Hematopoietic multipotent progenitor cell treated with erythropoietin and hydrocortisone succinate and interleukin-3 and kit ligand, for 4 days (in vitro differentiated cells): Measurements from ENCODE around the gene FBXO3.
"Not testable (repeated sequence)": the region's sequence is repeated elsewhere in the genome, so short reads cannot be mapped to it uniquely, and the experiment has no call there.

ENCODE experiments used
- DNase-seq: peaks from one replicate; pipeline ENCODE4 v3.0.0-alpha.2; 2015

FBXO3 gene

DNA sequence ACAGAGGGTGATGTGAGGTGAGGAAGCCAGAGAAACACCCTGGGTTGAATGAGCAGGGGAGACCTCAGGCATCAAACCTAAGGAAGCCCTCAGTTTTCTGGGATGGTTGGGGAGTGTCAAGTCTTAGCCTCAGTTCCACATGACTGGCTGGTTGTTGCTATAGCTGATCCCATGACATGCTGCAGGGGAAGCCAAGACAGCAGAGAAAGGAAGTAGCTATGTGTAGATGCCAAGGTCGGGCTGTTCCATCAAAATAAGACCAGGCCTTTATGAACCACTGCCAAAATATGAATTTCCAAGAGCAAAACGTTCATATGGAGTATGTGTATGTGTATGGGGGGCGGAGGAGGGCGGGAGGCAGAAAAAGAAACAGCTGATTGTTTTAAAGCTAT, 49.7 kb downstream of the FBXO3 start:
- DNase-seq = no peak

DNA sequence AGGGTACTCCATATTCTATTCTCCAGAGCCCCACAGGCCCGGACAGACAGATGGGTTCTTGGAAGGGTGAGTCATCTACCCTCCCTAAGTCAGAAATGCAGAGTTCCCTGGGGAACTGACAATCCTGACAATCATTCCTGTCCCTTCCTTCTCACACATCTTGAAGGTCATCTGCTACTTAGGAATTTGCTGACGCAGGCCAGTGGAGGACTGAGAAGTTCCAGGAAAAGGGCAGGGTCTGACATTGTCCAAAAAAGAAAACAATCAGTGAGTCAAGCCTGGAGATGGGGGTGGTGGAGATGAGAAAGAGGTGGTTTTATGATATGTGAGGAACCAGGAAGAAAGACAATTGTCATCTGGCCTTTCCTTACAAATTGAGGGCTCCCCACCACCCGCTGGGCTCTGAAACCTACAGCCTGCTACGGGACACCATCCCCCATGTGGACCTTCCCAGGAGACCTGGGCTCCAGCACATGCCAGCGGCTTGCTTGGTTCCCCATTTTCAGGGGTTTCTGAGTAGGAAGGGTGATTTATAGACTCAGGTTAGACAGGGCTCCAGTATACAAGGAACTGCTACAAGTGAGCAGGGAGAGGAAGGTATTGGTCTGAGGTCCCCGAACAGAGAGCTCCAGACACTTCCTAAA, 51.0 kb downstream of the FBXO3 start:
- DNase-seq = peak; percentile 59

DNA sequence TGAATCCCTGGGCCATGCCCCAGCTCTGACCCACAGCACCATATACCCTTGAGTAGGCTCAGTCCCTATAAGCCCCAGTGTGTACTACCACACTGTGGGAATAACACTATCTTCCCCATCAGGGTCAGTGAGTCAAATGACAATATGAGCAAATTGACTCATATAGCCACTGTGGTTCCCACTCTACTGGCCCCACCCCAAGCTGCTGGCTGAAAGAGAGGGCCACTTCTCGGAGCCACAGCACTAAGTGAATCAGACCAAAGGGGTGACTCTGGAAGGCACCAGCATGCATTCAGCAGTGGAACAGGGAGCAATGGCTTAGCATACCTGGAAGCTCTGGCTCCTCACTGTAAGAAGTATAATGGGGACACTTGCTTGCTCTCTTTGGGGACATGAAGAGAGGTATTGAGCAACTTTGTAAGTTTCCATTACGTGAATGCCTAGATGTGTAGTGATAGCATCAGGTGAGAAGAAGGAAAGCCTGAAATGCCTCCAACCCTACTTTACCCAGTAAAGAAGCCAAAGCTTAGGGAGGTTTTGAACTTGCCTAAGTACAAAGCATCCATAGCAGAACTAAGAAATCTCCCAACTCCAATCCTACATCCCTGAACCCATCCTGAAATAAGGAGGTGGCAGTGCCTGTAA, 51.6 kb downstream of the FBXO3 start:
- DNase-seq = peak; percentile 62

DNA sequence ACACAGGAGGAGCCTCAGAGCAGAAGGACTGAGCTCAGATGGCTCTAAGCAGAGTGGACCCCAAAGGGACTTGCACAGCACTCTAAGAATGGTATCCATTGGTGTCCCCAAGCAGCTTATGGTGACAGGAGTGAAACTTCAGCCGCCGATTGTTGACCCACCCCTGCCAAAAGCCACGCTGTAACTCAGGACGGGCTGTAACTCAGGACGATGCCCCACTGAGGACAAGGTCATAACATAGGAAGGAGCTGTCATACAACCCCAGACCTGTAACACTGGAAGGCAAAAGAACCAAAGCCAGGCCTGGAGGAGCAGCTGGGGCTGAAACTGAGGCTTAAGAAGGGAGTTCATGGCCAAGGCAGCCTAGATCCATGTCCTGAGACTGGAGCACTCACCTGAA, 52.3 kb downstream of the FBXO3 start:
- no peak for DNase-seq

DNA sequence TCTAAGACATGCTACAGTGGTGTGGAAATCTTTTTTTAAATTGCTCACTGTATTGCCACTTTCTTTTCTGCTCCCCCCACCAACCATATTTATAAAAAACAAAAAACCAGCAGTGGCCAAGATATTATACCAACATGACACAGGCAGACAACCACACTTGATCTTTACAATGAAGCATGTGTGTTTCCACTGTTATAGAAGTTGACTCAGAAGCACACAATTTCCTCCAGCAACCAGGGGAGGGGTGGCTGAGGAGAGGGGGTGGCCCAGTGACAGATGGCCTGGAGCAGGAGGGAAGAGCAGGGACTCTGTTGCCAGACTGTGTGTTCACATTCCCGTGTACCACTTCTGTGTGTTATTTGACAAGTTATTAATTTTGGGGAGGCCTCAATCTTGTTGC, 52.9 kb downstream of the FBXO3 start:
- no peak for DNase-seq

DNA sequence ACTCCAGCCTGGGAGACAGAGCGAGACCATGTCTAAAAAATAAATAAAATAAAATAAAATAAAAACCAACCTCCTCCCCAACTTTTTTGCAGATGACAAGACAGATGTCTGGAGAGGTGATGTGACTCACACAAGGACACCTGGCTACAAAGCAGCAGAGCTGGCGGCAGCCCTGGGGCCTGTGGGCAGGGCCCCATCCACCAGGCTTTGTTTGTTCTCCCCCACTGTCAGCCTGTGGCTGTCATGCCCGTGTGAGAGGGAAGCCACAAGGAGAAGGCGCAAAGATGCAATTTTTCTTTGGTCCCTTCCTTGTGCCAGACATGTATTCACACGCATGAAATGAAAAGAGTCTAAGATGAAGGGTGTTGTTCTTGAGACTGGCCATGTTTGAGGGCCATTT, 54.7 kb downstream of the FBXO3 start:
- DNase-seq = no peak

DNA sequence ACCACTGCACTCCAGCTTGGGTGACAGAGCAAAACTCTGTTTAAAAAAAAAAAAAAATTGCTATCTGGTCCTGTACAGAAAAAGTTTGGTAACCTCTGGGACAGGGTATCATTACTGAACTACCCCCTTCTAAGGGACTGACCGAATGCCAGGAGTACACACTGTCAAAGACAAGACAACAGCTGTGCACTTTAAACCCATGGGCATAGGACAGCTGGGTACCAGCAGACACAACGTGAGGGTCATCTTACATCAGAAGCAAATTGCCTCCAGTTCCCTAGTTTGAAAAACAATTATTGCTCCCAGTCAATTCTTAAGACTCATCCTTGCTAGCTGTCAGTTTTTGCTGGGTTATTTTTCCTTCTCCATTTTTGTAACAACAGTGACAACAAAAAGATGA, 55.9 kb downstream of the FBXO3 start:
- DNase-seq = no peak

DNA sequence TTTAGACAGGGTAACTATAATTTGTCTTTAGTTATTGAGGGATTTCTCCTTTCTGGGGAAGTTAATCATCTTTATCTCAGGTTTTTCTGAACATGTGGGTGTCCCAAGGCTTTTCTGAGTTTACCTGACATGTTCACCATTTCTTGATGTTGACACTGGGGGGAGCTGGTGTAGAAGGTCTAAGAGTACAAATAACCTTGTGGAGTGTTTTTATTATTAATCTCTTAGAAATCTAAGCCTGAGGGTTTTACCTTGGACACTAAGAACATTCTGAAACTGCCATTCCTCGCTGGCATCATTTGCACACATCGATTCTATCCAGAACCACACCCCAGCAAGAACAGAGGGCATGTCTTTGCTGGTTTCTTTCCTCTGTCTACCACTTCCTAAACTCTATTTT, 58.1 kb downstream of the FBXO3 start:
- DNase-seq = peak; percentile 73

DNA sequence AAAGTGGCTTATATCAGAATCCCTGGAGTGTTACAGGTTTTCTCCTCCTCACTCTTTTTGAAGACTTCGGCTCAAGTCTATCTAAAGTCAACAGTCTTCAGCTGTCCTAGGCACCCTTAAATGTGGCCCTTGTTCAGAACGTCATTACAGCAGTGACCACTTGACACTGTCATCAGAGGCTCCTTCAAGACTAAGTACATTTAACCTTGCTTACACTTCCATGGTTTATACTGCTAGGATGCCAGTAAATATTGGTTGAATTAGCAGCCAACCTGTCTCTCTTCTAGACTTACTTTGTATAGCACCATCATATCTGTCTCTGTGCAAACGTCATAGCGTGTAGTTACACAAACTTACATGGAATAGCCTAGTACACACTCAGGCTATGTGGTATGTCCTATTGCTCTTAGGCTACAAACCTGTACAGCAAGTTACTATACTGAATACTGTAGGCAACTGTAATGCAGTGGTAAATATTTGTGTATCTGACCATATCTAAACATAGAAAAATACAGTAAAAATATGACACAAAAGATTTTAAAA, 60.4 kb downstream of the FBXO3 start:
- no peak for DNase-seq

DNA sequence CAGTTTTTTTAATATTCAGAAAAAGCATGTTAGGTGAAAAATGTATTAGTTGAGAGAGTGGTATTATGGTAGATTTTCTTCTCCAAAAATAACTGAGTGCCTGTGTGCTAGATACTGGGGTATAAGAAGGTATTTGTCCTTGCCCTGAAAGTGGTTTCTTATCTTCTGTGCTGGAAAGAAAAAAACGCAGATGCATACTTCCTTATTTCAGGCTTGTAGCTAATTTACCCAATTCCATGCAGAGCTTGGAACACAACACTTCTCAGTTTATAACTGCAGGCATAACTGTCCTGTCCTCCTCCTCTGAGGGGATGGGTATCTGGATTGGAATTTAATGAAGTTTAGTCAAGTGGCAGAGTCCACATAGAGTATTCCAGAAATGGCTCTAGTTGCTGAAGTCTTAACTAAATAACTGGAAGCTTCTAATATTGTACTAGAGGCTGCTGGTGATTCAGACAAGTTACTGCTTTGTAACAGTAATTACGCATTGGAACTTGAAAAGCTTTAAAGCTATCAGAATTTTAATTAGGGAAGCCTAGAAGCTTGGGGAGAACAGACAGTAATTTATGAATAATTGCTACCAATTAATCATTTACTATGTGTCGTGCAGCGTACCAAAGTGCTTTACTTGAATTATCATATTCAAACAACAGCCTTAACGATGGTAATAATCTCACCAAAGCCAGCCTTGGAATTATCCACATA, 61.0 kb downstream of the FBXO3 start:
- peak; percentile 75 for DNase-seq

DNA sequence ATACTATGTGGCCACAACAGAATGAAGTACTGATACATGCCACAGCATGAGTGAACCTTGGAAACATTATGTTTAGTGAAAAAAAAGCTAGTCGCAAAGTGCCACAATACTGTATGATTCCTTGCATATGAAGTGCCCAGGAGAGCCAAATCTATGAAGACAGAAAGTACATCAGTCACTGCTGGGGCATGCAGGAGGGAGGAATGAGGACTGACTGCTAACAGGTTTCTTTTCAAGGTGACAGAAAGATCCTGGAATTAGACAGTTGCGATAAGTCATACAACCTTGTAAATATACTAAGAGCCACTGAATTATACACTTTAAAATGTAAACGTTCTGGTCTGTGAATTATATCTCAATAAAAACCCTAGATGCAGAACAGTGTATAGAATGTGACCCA, 61.9 kb downstream of the FBXO3 start:
- DNase-seq = no peak

DNA sequence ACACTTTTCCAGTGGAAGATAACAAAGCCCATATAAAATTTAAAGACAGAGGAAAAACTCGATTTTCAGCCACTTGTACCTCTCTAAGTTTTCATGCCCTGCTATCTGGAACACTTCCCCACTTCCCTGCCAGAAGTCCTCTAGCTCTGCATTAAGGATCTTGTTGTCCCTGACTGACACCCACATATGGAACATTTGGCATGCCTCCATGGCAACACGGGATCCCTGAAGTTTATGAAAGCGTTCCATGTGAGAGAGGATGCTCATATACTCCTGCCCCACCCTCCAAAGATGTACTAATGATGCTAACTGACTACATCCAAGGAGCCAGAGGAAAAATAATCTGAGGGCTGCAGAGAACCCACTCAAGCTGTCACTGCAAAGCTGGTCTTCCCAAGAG, 64.9 kb downstream of the FBXO3 start:
- no peak for DNase-seq

DNA sequence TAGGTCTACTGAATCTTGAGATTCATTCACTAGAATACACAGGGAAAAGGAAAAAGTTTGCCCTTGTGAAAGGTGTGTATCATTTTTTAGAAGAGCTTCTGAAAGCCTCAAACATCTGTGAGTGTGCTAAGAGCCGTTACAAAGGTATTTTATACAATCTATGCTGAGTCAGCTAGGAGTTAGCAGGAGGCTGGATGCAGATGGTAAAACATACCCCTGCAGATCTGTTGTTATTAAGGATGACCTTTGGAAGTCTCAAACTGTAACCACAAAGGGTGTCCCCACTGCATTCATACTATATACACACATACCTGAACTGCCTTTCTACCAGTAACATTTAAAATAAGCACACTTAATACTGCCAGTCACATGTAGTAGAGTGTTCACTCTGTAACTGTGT, 65.3 kb downstream of the FBXO3 start:
- no peak for DNase-seq

DNA sequence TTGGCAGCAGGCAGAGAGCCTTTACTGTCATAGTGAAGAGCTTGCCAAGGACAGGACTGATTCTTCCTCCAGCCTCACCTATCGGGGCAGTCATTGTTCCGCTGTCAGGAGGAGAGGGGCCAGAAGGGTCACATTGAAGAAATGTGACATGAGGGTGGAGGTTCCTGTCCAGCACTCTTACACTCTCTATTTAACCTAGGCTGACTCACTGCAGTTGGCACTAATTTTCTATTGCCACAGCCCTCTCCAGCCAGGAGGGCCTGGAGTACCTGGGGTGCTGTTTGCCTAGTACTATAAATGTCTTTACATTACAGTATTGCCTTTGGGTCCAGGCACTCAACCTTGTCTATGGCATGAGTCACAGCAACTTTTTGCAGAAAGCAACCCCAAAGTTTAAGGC, 66.5 kb downstream of the FBXO3 start:
- DNase-seq = not testable (repeated sequence)

DNA sequence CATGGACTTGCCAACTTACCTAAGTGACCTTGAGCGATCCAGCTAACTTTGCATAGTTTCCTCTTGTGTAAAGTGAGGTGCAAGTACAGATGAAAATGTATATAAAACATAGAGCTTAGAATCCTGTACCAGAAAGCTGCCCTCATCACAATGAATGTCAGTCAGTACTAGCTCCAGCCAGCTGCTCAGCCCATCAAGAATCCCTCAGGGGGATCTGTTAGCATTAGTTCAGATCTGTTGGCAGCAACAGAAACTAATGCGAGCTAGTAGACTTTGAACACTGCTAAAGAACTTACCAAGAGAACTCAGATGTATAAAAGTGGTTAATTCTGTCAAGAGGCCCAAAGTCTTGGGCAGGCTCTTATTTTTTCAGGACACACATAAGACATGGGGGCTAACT, 67.4 kb downstream of the FBXO3 start:
- DNase-seq = no peak

DNA sequence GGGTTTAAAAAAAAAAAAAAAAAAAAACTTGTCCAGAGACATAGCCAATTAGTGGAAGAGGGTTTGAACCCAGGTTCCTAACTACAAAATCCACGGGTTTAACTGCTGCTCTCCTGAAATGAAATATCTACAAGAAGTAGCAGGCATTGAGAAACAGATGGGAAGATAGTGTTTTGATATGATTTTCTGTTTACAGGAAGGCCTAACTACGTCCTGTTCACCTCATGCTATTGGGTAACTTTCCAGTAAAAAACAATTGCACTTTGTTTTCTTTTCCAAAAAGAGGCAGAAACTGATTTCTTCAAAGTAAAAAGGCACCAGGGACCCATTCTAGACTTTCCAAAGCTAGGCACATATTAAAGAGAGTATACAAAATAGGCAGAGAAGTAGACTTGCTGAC, 67.8 kb downstream of the FBXO3 start:
- no peak for DNase-seq

DNA sequence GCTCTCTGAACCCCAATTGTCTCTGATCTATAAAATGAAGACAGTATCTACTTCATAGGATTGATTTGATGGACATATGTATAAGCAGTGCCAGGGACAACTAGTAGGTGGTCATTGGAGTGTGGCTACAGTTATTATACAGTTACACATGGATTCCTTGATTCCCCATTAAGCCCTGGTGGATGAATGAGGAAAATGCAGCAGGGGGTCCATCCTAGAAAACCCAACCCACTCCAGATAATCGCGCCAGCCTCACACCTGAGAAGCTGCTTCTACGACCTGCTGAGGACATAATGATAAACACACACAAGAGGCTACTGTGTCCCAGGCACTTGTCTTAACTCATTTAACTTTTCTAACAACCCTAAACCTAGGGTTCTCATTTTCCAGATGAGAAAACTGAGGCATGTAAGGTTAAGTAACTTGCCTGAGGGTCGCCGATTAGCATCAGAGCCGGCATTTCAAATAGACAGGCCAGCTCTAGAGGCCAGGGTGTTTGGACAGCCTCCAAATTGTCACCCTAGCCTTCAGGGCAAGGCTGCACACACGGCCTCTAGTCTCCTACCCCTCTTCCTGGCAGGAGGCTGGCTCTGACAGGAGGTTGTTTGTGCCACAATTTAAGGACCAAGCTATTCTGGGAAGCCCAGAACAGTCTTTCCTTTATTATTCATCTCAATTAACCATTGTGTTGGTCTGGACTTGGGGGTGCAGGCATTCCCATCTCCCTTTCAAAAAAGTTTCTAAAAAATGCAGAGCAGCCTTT, 69.9 kb downstream of the FBXO3 start:
- DNase-seq = no peak

DNA sequence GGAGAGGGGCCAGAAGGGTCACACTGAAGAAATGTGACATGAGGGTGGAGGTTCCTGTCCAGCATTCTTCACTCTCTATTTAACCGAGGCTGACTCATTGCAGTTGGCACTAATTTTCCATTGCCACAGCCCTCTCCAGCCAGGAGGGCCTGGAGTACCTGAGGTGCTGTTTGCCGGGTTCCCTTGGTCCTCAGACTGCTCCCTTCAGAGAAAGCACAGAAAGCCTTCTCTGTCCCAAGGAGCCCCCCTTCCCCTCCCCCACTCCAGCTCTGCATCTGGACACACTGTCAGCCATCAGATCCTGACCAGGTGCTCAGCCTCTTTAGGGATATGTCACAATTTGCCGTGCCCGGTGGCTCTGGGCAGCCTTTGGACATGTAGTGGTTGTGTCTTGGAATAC, 70.5 kb downstream of the FBXO3 start:
- DNase-seq = no peak

DNA sequence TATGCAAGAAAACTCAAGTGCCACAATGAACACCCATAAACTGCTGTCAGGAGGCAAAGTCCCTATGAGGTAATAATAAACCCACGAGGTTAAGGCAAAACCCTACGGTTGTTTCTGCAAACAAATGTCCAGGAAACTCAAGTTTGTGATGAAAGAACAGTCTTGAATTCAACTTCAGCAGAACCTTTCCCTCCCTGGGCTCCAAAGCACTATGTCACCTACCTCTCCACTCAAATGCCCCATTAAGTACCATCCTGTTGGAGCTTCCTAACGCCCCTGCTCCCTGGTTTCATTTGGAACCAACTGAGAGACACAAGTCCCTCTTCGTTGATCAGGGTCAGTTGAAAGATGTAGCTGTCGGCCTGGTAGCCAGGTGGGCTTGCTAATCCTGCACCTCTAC, 71.1 kb downstream of the FBXO3 start:
- DNase-seq = peak; percentile 30

DNA sequence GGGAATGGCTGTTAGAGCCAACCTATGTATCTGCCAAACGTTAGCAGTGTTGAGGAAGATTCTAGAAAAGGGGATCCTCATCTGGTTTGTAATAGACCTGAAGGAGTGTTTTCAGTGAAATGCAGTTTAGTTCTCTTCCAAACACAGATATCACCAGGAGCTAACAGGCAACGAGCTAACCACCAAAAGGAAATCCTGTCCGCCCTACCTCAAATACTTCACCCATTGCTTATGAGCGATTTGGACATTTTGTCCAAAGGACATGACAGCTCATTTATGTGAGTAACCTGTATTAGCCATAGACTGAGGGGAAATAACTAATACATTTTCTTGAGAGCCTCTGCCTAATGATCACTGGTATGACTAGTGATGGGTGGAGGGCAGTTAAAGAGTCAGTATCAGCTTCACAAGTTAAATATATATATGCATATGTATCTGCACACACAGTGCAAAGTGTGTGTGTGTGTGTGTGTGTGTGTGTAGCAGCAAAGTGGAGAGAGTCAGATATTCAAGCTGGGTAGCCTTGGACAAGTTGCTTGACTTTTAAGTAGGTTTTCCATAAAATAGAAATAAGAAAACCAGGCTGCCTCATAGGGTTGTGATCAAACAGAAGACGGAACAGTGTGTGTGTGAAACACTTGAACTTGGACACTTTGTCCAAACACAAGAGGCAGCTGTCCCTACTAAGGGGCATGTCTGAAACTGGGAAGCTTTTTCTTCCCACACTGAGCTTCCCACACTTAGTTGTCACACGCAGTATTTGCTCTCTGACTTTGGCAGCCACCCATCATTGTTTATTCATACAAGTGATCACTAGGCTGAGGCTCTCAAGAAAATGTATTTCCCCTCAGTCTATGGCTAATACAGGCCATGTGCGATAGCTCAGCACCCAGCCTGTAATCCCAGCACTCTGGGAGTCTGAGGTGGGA, 72.8 kb downstream of the FBXO3 start:
- peak; percentile 49 for DNase-seq

DNA sequence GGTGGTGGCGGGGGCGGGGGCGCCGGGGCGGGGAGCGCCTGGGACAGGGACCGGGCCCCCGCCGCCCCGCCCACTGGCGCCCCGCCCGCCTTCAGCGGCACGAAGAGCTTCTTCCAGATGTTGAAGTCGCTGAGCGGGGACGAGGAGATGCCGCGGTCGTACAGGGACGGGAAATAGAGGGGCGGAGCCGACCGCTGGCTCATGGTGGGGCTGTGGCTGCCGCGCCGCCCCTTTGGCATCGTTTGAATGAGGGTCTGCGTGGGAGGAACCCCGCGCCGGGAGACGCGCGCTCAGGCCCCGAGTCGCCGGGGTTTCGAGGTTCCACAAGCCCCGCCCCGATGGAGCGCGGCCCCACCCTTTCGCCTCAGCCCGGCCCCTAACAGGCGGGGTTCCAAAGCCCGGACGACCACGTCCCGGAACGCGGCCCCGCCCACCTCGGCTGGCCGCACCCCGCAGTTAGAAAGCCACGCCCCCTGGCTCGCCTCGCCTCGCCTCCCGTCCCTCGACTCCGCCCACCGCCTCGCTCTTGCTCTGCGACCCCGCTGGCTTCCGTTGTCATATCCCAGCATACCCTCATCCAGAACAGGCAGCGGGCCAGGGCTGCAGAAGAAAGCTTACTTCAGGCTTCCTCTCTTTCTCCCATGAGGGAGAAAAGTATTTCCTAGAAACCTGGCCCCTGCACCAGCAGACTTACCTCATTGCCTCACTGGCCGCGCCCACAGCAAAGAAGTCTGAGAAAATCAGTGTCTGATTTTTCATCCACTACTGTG, 73.6 kb downstream of the FBXO3 start, which contains the start of gene C11orf91:
Gene C11orf91 (minus strand): TSS at position 325 of the 770 bp plus-strand sequence. CDS start 86 bp downstream, at position 239.
- DNase-seq = peak; percentile 97
